ENCODE results near the gene DACH2.

DNA sequence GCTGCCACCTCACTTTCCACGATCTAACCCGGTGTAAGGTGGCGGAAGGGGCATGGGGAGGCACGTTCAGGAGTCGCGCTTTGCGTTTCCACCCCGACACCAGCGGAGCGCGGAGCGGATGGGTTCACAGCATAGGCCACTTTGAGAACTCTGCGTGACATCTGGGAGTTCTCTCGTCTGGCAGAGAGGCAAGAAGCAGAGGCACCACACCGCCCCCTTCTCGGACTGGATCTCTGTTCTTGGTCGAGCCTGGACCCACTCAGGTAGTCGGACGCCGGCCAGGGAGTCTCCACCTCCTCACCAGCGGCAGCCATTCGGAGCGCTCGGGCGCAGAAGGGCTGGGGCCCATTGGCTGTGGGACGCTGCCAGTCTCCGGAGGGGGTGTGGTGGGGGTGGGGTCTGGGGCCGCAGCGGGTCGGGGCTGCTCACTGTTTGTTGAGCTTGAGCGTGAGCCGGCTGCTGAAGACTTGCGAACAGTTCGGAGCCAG lies at the start of gene DACH2:
- TF ChIP-seq, protein P1, sequence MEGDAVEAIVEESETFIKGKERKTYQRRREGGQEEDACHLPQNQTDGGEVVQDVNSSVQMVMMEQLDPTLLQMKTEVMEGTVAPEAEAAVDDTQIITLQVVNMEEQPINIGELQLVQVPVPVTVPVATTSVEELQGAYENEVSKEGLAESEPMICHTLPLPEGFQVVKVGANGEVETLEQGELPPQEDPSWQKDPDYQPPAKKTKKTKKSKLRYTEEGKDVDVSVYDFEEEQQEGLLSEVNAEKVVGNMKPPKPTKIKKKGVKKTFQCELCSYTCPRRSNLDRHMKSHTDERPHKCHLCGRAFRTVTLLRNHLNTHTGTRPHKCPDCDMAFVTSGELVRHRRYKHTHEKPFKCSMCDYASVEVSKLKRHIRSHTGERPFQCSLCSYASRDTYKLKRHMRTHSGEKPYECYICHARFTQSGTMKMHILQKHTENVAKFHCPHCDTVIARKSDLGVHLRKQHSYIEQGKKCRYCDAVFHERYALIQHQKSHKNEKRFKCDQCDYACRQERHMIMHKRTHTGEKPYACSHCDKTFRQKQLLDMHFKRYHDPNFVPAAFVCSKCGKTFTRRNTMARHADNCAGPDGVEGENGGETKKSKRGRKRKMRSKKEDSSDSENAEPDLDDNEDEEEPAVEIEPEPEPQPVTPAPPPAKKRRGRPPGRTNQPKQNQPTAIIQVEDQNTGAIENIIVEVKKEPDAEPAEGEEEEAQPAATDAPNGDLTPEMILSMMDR (IDR thresholded peaks at IDR 0.05; ENCODE audit: low read length), result no peak
- no peak for TF ChIP-seq EZH2 (IDR thresholded peaks at IDR 0.05; ENCODE audit: borderline replicate concordance, low read length)

All from OCI-LY1 (cell line).